Measurements from ENCODE around the gene ACTN4.

- TF ChIP-seq, protein P1, sequence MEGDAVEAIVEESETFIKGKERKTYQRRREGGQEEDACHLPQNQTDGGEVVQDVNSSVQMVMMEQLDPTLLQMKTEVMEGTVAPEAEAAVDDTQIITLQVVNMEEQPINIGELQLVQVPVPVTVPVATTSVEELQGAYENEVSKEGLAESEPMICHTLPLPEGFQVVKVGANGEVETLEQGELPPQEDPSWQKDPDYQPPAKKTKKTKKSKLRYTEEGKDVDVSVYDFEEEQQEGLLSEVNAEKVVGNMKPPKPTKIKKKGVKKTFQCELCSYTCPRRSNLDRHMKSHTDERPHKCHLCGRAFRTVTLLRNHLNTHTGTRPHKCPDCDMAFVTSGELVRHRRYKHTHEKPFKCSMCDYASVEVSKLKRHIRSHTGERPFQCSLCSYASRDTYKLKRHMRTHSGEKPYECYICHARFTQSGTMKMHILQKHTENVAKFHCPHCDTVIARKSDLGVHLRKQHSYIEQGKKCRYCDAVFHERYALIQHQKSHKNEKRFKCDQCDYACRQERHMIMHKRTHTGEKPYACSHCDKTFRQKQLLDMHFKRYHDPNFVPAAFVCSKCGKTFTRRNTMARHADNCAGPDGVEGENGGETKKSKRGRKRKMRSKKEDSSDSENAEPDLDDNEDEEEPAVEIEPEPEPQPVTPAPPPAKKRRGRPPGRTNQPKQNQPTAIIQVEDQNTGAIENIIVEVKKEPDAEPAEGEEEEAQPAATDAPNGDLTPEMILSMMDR (IDR thresholded peaks at IDR 0.05): no peak
- no peak for TF ChIP-seq EZH2 (IDR thresholded peaks at IDR 0.05; ENCODE audit: borderline replicate concordance, insufficient read depth, low read depth, low read length, poor library complexity, severe bottlenecking)
Observed at GRCh38 chr19:38695832-38696728, 48.6 kb downstream of the ACTN4 start.

Measured in B cell (primary cell).